ENCODE data around the gene BCL2L2.
"Not testable (repeated sequence)": the region's sequence is repeated elsewhere in the genome, so short reads cannot be mapped to it uniquely, and the experiment has no call there.

DNA sequence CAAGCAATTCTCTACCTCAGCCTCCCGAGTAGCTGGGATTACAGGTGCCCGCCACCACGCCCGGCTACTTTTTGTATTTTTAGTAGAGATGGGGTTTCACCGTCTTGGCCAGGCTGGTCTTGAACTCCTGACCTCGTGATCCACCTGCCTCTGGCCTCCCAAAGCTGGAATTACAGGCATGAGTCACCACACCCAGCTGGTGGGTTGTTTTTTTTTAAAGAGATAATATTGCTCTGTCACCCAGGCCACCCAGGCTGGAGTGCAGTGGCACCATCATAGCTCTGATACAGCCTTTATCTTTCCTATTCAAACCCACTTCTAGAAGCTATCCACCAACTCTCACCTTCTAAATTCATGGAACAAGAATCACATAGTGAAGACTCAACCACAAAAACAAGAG is 28.7 kb upstream of the BCL2L2 start:
- TF ChIP-seq CTCF, POLR2A, EP300 (IDR thresholded peaks at IDR 0.05): not testable (repeated sequence)

All from tibial nerve (tissue), 4 donors.